BLaER1 (cell line): ENCODE data around the gene ABHD14A.

ENCODE experiments used
- H3K27ac ChIP-seq: shearing (Covaris generic); formaldehyde crosslinking; 2 replicates; pipeline ENCODE4 v1.8.1; 2022
- H3K27me3 ChIP-seq: shearing (Covaris generic); formaldehyde crosslinking; 2 replicates; pipeline ENCODE4 v1.8.1; 2022
- H3K36me3 ChIP-seq: shearing (Covaris generic); formaldehyde crosslinking; 2 replicates; pipeline ENCODE4 v1.8.1; 2022
- H3K4me1 ChIP-seq: shearing (Covaris generic); formaldehyde crosslinking; 2 replicates; pipeline ENCODE4 v1.8.1; 2022
- H3K4me2 ChIP-seq: shearing (Covaris generic); formaldehyde crosslinking; 2 replicates; pipeline ENCODE4 v1.8.1; 2022
- H3K4me3 ChIP-seq: shearing (Covaris generic); formaldehyde crosslinking; 2 replicates; pipeline ENCODE4 v1.8.1; 2022
- H3K9ac ChIP-seq: shearing (Covaris generic); formaldehyde crosslinking; 2 replicates; pipeline ENCODE4 v1.8.1; 2022
- H3K9me3 ChIP-seq: shearing (Covaris generic); formaldehyde crosslinking; 2 replicates; pipeline ENCODE4 v1.8.1; 2022
- H4K20me1 ChIP-seq: shearing (Covaris generic); formaldehyde crosslinking; 2 replicates; pipeline ENCODE4 v1.8.1; 2022
- Cebpa-rat ChIP-seq: shearing (Covaris generic); IDR thresholded peaks from 2 replicates; pipeline ENCODE4 v1.8.1; 2022

ABHD14A gene

DNA sequence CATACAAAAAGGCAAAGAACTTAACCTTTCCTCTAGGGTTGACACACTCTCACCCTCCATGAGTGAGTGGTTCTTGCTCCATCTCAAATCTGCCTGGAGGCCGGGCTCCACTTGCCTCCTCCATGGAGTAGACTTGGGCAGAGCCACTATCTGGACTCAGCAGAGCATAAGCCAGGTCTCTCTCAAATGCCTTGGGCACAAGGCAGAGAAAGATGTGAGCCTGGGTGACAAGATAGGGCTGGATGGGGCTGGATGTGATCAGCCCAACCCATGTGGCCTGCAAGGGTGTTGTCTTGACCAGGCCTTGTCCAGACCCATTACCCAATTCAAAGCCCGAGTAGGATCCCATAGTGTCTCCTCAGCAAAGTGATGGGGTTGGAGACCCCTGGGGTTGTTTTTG lies 25.0 kb downstream of the ABHD14A start:
- H3K9ac ChIP-seq, result peak overlapping the region; percentile 23; the same call in 1 of the 2 replicates
- no peak for TF ChIP-seq Cebpa-rat
- no peaks in the 10 kb centered on the region for H3K9me3 ChIP-seq

DNA sequence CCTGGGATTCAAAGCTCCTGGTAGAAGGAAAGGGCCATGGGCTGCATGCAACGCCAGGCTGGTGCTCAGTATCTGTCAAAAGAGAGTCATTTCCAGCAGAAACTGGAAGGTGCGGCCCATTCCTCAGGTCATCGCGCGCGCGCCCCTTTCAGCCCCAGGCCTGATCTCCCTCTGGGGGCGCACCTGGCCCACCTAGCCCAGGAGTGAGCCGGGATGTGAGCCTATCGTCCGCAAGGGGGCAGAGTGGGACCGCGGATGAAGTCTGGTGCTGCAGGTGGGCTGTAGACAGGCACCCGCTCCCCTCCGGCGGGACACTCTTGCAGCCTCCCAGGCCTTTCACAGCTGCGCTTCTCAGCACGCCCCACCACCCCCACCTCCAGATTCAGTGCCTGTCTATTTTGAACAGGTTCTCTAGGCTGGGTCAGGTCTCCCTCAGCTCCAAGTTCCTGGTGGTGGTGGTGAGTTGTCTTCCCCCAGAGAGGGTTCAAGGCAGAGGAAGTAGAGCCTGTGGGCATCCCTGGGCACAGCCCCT lies 26.6 kb downstream of the ABHD14A start:
- no peaks in the 10 kb centered on the region for H4K20me1 ChIP-seq
- TF ChIP-seq Cebpa-rat, result no peak
- peaks cover 51% of the 10 kb centered on the region for H3K4me1 ChIP-seq
- no peaks in the 10 kb centered on the region for H3K27me3 ChIP-seq
- no peak overlapping the region for H3K4me3 ChIP-seq
- H3K27ac ChIP-seq, result no peak overlapping the region
- no peaks in the 10 kb centered on the region for H3K36me3 ChIP-seq
- peak overlapping the region; percentile 67 for H3K4me2 ChIP-seq
- 0 out of 2 replicates have a peak overlapping the region, but pooled peaks have one; percentile 4 for H3K9ac ChIP-seq
- H3K9me3 ChIP-seq, result no peaks in the 10 kb centered on the region

More for the DNA sequence above, 25.0 kb downstream of the ABHD14A start:
- peaks cover 3% of the 10 kb centered on the region for H3K36me3 ChIP-seq
- peaks cover 39% of the 10 kb centered on the region for H3K4me1 ChIP-seq
- H4K20me1 ChIP-seq, result peaks cover 1% of the 10 kb centered on the region; the same call in 1 of the 2 replicates
- peak overlapping the region; percentile 21; the same call in 1 of the 2 replicates for H3K27ac ChIP-seq
- no peaks in the 10 kb centered on the region for H3K27me3 ChIP-seq
- H3K4me2 ChIP-seq, result 0 out of 2 replicates have a peak overlapping the region, but pooled peaks have one; percentile 20
- H3K4me3 ChIP-seq, result no peak overlapping the region

DNA sequence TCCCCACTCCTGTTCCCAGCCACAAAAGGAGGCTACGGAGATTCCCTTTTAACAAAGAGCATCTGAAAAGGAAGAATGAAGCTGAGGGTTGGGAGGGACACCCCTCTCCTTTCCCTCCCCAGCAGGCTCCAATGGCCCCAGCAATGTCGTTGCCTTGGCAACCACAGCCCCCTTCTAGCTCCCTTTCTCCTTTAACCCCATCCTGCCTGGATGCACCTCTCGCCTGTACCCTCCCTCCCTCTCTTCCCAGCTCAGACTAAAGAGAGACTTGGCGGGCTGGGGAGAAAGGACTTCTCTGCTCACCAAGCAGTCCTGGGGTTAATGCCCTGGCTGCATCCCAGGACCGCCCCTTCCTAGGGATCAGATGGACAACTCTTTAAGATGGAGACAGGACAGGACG lies 27.9 kb downstream of the ABHD14A start:
- TF ChIP-seq Cebpa-rat, result no peak
- no peaks in the 10 kb centered on the region for H3K36me3 ChIP-seq

DNA sequence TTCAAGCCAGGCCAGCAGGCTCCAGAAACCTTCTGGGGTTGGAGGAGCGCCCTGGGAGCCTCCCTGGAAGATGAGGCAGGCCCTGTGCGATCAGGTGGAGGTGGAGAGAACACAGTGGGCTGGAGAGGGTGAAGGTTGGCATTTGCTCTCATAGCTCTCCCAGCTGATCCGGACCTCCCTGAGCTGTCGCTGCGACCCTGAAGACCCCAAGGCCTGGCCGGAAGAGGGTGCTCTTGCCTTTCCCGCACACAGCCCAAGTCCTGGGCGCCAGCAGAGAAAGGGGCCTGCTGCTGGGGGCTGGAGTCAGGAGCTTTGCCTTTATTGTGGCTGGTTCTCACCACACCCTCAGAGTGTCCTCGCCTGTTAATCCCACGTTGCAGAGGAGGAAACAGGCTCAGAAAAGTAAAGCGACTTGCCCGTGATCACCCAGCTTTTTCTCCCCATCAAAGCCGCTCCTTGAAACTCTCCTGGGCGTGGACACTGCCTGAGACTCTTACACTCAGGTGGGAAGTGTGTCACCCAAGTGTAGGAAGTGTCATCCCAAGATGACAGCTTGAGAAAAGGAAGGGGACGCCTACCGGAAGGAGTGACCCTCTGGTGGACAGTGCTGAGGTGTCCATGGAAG lies 29.4 kb downstream of the ABHD14A start:
- Histone ChIP-seq H3K27me3 (no peaks in the 10 kb centered on the region), H3K27ac (no peak overlapping the region), H3K9ac (peak overlapping the region; percentile 48; the same call in 1 of the 2 replicates), H3K4me2 (peak overlapping the region; percentile 76), H3K4me1 (peaks cover 55% of the 10 kb centered on the region), H3K9me3 (no peaks in the 10 kb centered on the region), H3K36me3 (no peaks in the 10 kb centered on the region), H3K4me3 (no peak overlapping the region), H4K20me1 (no peaks in the 10 kb centered on the region)
- TF ChIP-seq Cebpa-rat, result no peak

More for the DNA sequence above, 27.9 kb downstream of the ABHD14A start:
- no peaks in the 10 kb centered on the region for H3K9me3 ChIP-seq
- H3K4me2 ChIP-seq, result no peak overlapping the region
- no peaks in the 10 kb centered on the region for H4K20me1 ChIP-seq
- no peak overlapping the region for H3K4me3 ChIP-seq
- no peaks in the 10 kb centered on the region for H3K27me3 ChIP-seq
- H3K27ac ChIP-seq, result no peak overlapping the region
- H3K9ac ChIP-seq, result peak overlapping the region; percentile 4; the same call in 1 of the 2 replicates
- H3K4me1 ChIP-seq, result peaks cover 55% of the 10 kb centered on the region

DNA sequence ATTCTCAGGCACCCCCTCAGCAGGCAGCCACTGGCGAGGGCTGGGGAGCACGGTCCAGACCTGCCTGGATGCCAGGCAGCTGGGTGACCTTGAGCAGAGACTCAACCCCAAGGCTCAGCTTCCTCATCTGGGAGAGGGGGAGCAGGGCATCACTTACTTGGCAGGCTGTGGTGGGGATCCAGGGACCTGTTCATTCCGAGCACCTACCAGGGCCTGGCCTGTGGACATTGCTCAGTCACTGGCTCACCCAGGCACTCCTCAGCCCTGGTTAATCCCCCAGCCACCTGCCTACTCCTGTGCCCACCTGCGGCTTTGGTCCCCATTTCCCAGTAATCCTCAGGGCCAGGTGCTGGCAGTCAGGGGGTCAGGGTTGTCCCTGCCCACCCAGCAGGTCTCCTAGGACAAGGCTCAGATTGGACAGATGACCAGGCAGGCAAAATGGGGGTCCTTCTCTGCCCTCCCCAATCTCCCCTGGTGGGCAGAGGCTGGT lies 30.1 kb downstream of the ABHD14A start:
- TF ChIP-seq Cebpa-rat, result no peak
- H4K20me1 ChIP-seq, result no peaks in the 10 kb centered on the region
- no peak overlapping the region for H3K4me3 ChIP-seq
- H3K9me3 ChIP-seq, result no peaks in the 10 kb centered on the region
- H3K36me3 ChIP-seq, result no peaks in the 10 kb centered on the region
- H3K9ac ChIP-seq, result peak overlapping the region; percentile 48
- peaks cover 54% of the 10 kb centered on the region for H3K4me1 ChIP-seq
- H3K27ac ChIP-seq, result peak overlapping the region; percentile 64
- H3K4me2 ChIP-seq, result peak overlapping the region; percentile 76
- H3K27me3 ChIP-seq, result no peaks in the 10 kb centered on the region

DNA sequence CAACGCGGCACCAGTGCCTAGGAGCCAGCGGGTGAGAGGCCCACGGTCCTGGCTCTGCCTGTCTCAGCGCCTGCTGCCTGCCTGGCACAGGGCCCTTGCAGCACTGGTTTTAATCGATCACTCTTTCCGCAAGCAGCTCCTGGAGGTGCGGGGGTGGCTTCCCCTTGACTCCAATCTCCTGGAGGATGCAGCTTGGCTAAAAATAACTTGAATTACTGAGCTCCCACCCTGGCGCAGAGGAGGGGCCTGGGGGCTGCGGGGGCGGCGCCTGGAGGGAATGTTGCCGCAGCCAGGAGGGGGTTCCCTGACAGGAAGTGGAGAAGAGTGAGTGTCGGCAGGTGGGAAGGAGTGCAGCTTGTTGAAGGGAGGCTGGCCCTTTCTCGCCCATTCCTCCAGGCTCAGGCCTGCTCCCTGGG lies 30.7 kb downstream of the ABHD14A start:
- H3K4me3 ChIP-seq, result no peak overlapping the region
- H3K27me3 ChIP-seq, result no peaks in the 10 kb centered on the region
- no peaks in the 10 kb centered on the region for H3K36me3 ChIP-seq
- H3K4me1 ChIP-seq, result peaks cover 48% of the 10 kb centered on the region
- peak overlapping the region; percentile 64 for H3K27ac ChIP-seq
- peak overlapping the region; percentile 48 for H3K9ac ChIP-seq
- no peaks in the 10 kb centered on the region for H3K9me3 ChIP-seq
- H4K20me1 ChIP-seq, result no peaks in the 10 kb centered on the region
- no peak for TF ChIP-seq Cebpa-rat
- peak overlapping the region; percentile 76 for H3K4me2 ChIP-seq

DNA sequence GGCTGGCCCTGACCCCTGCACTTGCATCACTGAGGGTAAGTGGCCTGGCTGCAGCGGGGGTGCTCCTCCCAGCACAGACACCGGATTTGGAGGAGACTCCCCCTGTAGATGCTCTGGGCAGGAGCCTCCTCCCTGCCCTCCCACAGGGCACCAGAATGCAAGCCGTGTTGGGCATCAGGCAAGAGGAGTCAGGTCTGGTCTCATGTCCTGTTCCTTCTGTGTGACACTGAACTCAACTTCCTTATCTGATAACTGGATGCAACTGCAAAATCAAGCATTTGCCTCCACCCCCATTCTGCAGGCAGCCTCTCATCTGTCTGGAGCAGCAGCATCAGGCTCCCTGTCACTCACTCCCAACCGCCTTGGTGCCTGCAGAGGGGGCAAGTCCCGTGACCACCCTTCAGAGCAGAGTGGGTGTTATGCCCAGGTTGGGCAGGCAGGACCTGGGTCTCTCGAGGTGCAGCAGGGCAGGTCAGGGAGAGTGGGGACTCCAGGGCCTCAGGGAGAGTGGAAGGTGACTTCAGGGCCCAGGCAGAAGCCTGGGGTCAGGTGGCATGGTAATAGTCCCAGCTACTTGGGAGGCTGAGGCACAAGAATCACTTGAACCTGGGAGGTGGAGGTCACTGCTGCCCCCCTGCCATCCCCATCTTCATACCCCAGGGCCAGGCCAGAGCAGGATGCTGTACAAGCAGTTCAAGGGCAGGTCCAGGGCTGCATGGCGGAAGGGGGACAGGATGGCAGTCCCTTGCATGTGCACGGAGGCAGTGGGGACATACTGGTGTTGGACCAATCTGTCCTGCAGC lies 31.4 kb downstream of the ABHD14A start:
- no peak for TF ChIP-seq Cebpa-rat
- Histone ChIP-seq H3K9ac (peak overlapping the region; percentile 48), H3K4me1 (peaks cover 46% of the 10 kb centered on the region), H3K36me3 (no peaks in the 10 kb centered on the region), H3K9me3 (no peaks in the 10 kb centered on the region), H3K27me3 (no peaks in the 10 kb centered on the region), H3K4me2 (peak overlapping the region; percentile 76), H4K20me1 (no peaks in the 10 kb centered on the region), H3K4me3 (no peak overlapping the region), H3K27ac (0 out of 2 replicates have a peak overlapping the region, but pooled peaks have one; percentile 64)

DNA sequence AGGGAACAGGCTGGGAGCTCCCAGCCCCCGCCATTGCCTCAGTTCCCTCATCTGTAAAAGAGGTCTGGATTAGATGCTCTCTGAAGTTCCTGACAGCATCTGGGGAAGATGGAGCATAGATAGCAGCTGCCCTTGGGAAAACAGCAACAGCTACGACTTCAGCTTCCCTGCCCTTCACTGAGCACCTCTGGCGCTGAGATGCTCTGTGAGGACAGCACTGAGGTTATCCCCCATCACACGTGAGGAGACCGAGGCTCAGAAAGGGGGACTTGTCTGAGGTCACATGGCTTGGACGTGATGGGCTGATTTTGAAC lies 31.9 kb downstream of the ABHD14A start:
- no peaks in the 10 kb centered on the region for H3K36me3 ChIP-seq
- peaks cover 40% of the 10 kb centered on the region for H3K4me1 ChIP-seq
- peak overlapping the region; percentile 76 for H3K4me2 ChIP-seq
- H4K20me1 ChIP-seq, result no peaks in the 10 kb centered on the region
- H3K27me3 ChIP-seq, result no peaks in the 10 kb centered on the region
- H3K4me3 ChIP-seq, result no peak overlapping the region
- no peaks in the 10 kb centered on the region for H3K9me3 ChIP-seq
- no peak for TF ChIP-seq Cebpa-rat
- no peak overlapping the region for H3K9ac ChIP-seq
- no peak overlapping the region for H3K27ac ChIP-seq

DNA sequence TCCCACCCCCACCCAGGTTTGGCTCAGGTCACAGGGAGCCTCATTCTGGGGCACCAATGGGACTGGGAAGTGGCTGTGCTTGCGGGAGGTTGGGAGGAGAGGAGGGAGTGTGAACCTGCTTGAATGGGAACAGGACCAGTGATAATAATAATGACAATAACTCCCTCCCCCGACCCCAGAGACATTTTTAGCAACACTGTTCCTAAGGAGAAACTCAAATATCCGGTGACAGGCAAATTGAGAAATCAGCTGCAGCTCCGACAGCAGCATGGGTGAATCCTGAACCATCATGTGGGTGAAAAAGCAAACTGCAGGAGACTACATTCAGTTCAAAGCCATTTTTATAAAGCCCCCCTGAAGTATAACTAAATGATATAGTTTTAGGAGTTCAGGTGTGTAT lies 32.4 kb downstream of the ABHD14A start:
- H3K4me3 ChIP-seq, result no peak overlapping the region

DNA sequence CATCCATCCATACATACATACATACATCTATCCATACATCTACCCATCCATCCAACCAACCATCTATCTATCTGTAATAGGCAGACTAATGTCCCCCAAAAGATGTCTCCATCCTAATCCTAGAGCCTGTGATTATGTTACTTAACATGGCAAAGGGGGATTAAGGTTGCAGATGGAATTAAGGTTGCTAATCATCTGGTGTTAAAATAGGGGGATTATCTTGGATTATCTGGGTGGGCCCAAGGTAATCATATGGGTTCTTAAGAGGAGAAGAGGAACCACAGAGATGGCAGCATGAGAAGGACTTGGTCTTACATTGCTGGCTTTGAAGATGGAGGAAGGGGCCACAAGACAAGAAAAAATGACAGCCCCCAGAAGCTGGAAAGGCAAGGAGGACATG lies 35.6 kb downstream of the ABHD14A start:
- H3K4me2 ChIP-seq, result no peak overlapping the region
- no peaks in the 10 kb centered on the region for H3K9me3 ChIP-seq
- H3K9ac ChIP-seq, result no peak overlapping the region
- no peaks in the 10 kb centered on the region for H3K36me3 ChIP-seq
- H3K27me3 ChIP-seq, result no peaks in the 10 kb centered on the region
- TF ChIP-seq Cebpa-rat, result no peak
- peaks cover 43% of the 10 kb centered on the region for H3K4me1 ChIP-seq
- H3K4me3 ChIP-seq, result no peak overlapping the region
- no peaks in the 10 kb centered on the region for H4K20me1 ChIP-seq
- no peak overlapping the region for H3K27ac ChIP-seq

More for the DNA sequence above, 32.4 kb downstream of the ABHD14A start:
- Histone ChIP-seq H3K27ac (no peak overlapping the region), H3K9ac (no peak overlapping the region), H3K27me3 (no peaks in the 10 kb centered on the region), H3K4me1 (peaks cover 35% of the 10 kb centered on the region), H3K36me3 (no peaks in the 10 kb centered on the region), H3K9me3 (no peaks in the 10 kb centered on the region), H3K4me2 (no peak overlapping the region), H4K20me1 (no peaks in the 10 kb centered on the region)
- TF ChIP-seq Cebpa-rat, result no peak
